ELR (cell line): ENCODE results near the gene OR4S1.
"Not testable (repeated sequence)": the region's sequence is repeated elsewhere in the genome, so short reads cannot be mapped to it uniquely, and the experiment has no call there.

Experiments used
- DNase-seq: peaks from one replicate; pipeline ENCODE4 v3.0.0-alpha.2; 2015; ENCODE audit warnings: low read depth

OR4S1 gene, protein sequence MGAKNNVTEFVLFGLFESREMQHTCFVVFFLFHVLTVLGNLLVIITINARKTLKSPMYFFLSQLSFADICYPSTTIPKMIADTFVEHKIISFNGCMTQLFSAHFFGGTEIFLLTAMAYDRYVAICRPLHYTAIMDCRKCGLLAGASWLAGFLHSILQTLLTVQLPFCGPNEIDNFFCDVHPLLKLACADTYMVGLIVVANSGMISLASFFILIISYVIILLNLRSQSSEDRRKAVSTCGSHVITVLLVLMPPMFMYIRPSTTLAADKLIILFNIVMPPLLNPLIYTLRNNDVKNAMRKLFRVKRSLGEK

DNA sequence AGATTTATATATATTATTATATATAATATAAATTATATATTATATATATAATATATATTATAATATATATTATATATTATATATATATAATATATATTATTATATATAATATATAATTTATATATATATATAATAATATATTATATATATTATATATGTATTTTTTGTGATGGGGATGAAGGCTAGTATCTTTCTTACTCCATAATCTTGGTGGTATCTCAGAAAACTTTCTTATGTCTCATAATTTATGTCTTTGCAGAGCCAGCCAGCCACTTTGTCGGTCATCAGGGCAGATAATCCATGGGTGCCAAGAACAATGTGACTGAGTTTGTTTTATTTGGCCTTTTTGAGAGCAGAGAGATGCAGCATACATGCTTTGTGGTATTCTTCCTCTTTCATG is at the start of gene OR4S1:
Gene OR4S1 (plus strand): TSS at position 301 of the 400 bp plus-strand sequence. CDS start 0 bp downstream, at position 301.
- DNase-seq, result no peak

DNA sequence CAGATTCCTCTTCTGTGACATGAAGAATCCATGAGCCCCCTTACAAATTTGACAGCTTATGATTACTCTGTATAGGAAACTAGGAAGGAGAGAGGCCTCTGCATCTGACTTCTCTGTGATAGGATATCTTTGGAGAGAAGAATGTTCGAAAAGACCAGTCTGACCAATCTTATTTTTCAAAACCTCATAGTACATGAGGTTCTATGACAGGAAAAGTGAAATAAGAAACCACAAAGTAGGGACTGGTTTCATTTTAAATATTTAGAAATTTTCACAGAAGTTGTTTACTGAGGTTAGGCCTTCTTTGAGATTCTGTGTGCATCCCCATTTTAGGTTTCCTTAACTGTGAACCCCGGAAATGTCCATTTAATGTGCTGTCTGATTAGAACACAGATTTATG is 44.4 kb upstream of the OR4S1 start:
- no peak for DNase-seq

GRCh38 chr11:48263423-48263911 is 42.6 kb upstream of the OR4S1 start, which contains the start of gene OR4X1:
Gene OR4X1 (plus strand): TSS chr11:48263861. CDS start chr11:48263861, 0 bp downstream.
- no peak for DNase-seq

- no peak for DNase-seq
Measured at GRCh38 chr11:48270621-48271020, 35.4 kb upstream of the OR4S1 start.

DNA sequence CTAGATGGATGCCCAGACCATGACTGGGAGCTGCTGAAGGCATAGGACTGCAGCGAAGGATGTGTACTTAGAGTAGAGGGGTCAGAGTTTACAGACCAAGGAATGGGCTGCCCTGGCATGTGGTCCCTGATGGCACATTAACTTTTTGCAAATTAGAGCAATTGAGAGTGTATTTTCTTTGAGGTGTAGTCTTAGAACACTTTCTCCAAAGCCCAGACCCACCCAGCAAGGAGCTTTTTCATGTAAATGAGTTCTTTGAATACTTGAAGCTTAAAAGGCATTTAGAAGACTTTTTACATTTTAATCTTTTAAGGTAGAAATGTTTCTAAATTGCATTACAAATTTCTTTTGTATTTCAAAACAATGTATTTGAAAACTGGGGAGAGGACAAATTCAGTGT is 33.4 kb upstream of the OR4S1 start:
- no peak for DNase-seq

DNA sequence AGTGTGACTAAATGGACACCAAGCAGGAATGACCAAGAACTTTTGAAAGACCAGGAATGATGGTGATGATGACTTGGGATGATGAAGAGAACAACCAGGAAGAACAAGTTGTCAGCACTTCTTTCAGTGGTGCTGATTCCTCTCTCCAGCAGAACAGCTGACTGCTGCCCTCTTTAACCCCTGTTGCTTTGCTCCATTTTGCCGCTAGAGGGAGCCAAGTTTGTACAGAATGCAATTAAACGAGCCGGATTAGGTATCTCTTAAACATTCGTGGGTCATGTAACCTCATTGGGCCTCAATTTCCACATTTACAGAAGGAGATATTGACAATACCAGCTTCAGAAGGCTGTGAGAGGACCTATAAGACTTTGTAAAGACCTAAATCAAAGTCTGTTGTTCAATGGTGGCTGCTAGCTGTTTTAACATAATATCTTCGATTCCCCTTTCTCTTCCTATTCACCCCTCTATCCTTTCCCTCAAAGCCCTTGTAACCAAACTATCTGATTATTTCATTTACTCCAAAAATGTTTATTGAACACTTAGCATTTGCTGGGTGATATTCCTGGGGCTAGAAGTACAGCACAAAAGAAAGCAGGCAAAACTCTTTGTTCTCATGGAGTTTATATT is 1.9 kb downstream of the OR4S1 start:
- peak; percentile 63 for DNase-seq

DNA sequence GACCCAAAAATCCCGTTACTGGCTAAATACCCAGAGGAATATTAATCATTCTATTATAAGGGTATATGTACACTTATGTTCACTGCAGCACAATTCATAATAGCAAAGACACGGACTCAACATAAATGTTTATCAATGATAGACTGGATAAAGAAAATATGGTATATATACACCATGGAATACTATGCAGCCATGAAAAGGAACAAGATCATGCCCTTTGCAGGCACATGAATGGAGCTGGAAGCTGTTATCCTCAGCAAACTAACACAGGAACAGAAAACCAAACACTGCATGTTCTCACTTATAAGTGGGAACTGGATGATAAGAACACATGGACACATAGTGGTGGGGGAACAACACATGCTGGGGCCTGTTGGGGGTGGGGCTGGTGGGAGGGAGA is 7.6 kb downstream of the OR4S1 start:
- DNase-seq, result not testable (repeated sequence)

- not testable (repeated sequence) for DNase-seq
Measured at GRCh38 chr11:48319813-48320212, 13.8 kb downstream of the OR4S1 start.

DNA sequence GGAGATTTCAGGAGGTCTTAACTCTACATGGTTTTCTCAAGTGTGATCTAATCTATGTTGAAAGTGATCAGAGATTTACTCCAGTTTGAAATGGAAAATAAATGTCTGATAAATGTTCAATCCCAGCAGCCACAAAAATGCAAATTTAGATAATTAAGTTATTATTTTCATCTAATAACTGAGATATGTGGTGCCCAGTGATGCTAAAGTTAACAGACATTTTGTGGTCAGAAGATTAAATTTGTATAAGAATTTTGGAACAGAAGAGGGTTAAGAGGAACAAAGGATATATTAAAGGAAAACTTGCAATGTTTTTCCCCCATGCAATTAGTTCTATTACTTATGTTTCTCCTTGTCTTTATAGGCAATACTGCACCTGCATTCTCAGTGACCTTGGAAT is 18.6 kb downstream of the OR4S1 start, which contains the start of gene OR4C3:
Gene OR4C3 (plus strand): TSS at position 301 of the 400 bp plus-strand sequence. CDS start 102 bp downstream, outside the sequence.
- not testable (repeated sequence) for DNase-seq

DNA sequence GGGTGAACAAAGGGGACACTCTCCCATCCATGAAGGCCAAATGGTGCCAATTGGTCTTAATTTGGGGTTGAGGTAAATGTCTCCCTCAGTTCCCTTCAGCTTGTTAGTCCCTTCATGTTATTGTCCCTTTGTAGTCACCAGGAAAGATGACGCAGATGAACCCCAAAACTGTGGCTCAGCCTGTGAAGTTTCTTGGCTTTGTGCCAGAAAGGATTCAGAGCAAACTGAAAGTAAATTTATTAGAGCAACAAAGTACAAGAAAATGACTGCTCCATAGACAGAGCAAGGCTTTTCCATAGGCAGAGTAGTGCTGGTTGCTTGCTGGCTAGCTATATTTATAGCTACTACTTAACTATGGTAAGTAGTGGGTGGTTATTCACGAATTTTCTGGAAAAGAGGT is 35.4 kb downstream of the OR4S1 start:
- no peak for DNase-seq

- DNase-seq, result not testable (repeated sequence)
Measured at GRCh38 chr11:48342505-48342904, 36.5 kb downstream of the OR4S1 start.

DNA sequence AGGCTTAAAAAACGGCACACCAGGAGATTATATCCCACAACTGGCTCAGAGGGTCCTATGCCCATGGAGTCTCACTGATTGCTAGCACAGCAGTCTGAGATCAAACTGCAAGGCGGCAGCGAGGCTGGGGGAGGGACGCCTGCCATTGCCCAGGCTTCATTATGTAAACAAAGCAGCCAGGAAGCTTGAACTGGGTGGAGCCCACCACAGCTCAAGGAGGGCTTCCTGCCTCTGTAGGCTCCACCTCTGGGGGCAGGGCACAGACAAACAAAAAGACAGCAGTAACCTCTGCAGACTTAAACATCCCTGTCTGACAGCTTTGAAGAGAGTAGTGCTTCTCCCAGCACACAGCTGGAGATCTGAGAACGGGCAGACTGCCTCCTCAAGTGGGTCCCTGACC is 40.3 kb downstream of the OR4S1 start:
- DNase-seq, result not testable (repeated sequence)

DNA sequence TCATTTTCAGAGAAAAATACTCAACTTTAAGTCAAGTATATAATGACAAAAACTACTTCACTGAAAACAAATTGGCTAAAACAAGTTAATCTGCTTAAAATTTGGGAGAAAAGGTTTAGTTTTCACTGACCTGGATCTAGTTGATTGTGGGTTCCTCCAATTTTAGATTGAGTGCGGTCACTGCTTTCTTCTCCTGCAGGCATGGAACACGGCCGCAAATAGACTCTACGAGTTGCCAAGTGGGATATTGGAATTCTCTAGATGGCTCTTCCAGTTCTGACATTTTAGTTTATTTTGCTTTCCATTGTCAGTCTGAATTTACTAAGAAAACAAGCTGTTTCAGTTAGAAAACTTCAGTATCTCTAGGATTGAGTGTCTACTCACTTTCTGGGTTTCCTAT is 48.0 kb downstream of the OR4S1 start:
- DNase-seq, result no peak

- no peak for DNase-seq
Measured at GRCh38 chr11:48354677-48355076, 48.7 kb downstream of the OR4S1 start.
